Measurements from ENCODE around the gene PCDHGB4.
A peak's percentile ranks its signal among the peaks of the same experiment; 100 is the strongest.
"Not testable (repeated sequence)": the region's sequence is repeated elsewhere in the genome, so short reads cannot be mapped to it uniquely, and the experiment has no call there.

PCDHGB4 gene

GRCh38 chr5:141413540-141414069 is 26.1 kb downstream of the PCDHGB4 start:
- Histone ChIP-seq H3K79me2 (ENCODE audit: low read length) (no peaks in the 10 kb centered on the region), H3K4me1 (ENCODE audit: low read length) (no peaks in the 10 kb centered on the region), H3K9me2 (replicated peaks; ENCODE audit: insufficient read depth, low read length) (no peaks in the 10 kb centered on the region), H2AFZ (ENCODE audit: low read length) (peak overlapping the region; percentile 8; the same call in 1 of the 2 replicates), H3K4me2 (ENCODE audit: low read depth, low read length) (peak overlapping the region; percentile 57), H3F3A (ENCODE audit: insufficient read depth, low read length) (no peaks in the 10 kb centered on the region), H3K4me3 (ENCODE audit: low read length) (peak overlapping the region; percentile 55), H3K9ac (ENCODE audit: low read length) (no peak overlapping the region), H3K9me3 (replicated peaks; ENCODE audit: insufficient read depth, low read length) (no peaks in the 10 kb centered on the region), H3K36me3 (replicated peaks; ENCODE audit: insufficient read depth, low read length) (no peaks in the 10 kb centered on the region), H3K27ac (ENCODE audit: low read length) (no peak overlapping the region), H3K27me3 (replicated peaks; ENCODE audit: insufficient read depth, low read length) (peaks cover 19% of the 10 kb centered on the region), H4K20me1 (ENCODE audit: insufficient read depth, low read length) (no peaks in the 10 kb centered on the region)
- TF ChIP-seq CTCF (IDR thresholded peaks at IDR 0.05; ENCODE audit: low read length): no peak
- TF ChIP-seq EZH2phosphoT487 (IDR thresholded peaks at IDR 0.05; ENCODE audit: low read length): no peak
- no peak for TF ChIP-seq EZH2 (optimal IDR thresholded peaks at IDR 0.05; ENCODE audit: low read depth, low read length)
- DNase-seq: no peak

- H3K4me1 ChIP-seq (ENCODE audit: low read length); H3K27ac ChIP-seq (ENCODE audit: low read length); H3K4me2 ChIP-seq (ENCODE audit: low read depth, low read length); H4K20me1 ChIP-seq (ENCODE audit: insufficient read depth, low read length); H2AFZ ChIP-seq (ENCODE audit: low read length); H3K9me3 ChIP-seq (replicated peaks; ENCODE audit: insufficient read depth, low read length); H3K79me2 ChIP-seq (ENCODE audit: low read length); DNase-seq; H3F3A ChIP-seq (ENCODE audit: insufficient read depth, low read length); H3K36me3 ChIP-seq (replicated peaks; ENCODE audit: insufficient read depth, low read length); H3K9ac ChIP-seq (ENCODE audit: low read length); H3K4me3 ChIP-seq (ENCODE audit: low read length); H3K9me2 ChIP-seq (replicated peaks; ENCODE audit: insufficient read depth, low read length): not testable (repeated sequence)
- H3K27me3 ChIP-seq (replicated peaks; ENCODE audit: insufficient read depth, low read length): peaks cover 25% of the 10 kb centered on the region
Observed at GRCh38 chr5:141414548-141415274, 27.2 kb downstream of the PCDHGB4 start.

GRCh38 chr5:141415275-141415618 is 27.7 kb downstream of the PCDHGB4 start:
- H3K9me2 ChIP-seq (replicated peaks; ENCODE audit: insufficient read depth, low read length); H3K9me3 ChIP-seq (replicated peaks; ENCODE audit: insufficient read depth, low read length); H2AFZ ChIP-seq (ENCODE audit: low read length); H4K20me1 ChIP-seq (ENCODE audit: insufficient read depth, low read length); H3K79me2 ChIP-seq (ENCODE audit: low read length); H3K9ac ChIP-seq (ENCODE audit: low read length); H3K27ac ChIP-seq (ENCODE audit: low read length); H3K4me3 ChIP-seq (ENCODE audit: low read length); DNase-seq; H3F3A ChIP-seq (ENCODE audit: insufficient read depth, low read length); H3K36me3 ChIP-seq (replicated peaks; ENCODE audit: insufficient read depth, low read length); H3K4me1 ChIP-seq (ENCODE audit: low read length); H3K4me2 ChIP-seq (ENCODE audit: low read depth, low read length): not testable (repeated sequence)
- peaks cover 25% of the 10 kb centered on the region for H3K27me3 ChIP-seq (replicated peaks; ENCODE audit: insufficient read depth, low read length)

GRCh38 chr5:141417494-141418172 is 30.1 kb downstream of the PCDHGB4 start, which contains the start of gene PCDHGB7:
Gene PCDHGB7, plus strand, starts transcription at chr5:141417677. Its CDS starts 183 bp downstream, at chr5:141417860.
- not testable (repeated sequence) for H3K27ac ChIP-seq (ENCODE audit: low read length)

More at GRCh38 chr5:141417494-141418172, 30.1 kb downstream of the PCDHGB4 start, which contains the start of gene PCDHGB7:
- H3K36me3 ChIP-seq (replicated peaks; ENCODE audit: insufficient read depth, low read length); H3K4me1 ChIP-seq (ENCODE audit: low read length); H3F3A ChIP-seq (ENCODE audit: insufficient read depth, low read length); H3K79me2 ChIP-seq (ENCODE audit: low read length); H3K9me3 ChIP-seq (replicated peaks; ENCODE audit: insufficient read depth, low read length); H3K9ac ChIP-seq (ENCODE audit: low read length); H4K20me1 ChIP-seq (ENCODE audit: insufficient read depth, low read length); H3K9me2 ChIP-seq (replicated peaks; ENCODE audit: insufficient read depth, low read length): not testable (repeated sequence)
- DNase-seq: peak; percentile 78
- peak within 1 kb of the TSS; percentile 76 for H2AFZ ChIP-seq (ENCODE audit: low read length)
- peaks cover 37% of the 10 kb centered on the region for H3K27me3 ChIP-seq (replicated peaks; ENCODE audit: insufficient read depth, low read length)
- TF ChIP-seq CTCF (IDR thresholded peaks at IDR 0.05; ENCODE audit: low read length): peak; percentile 69
- peak within 1 kb of the TSS; percentile 67 for H3K4me3 ChIP-seq (ENCODE audit: low read length)
- peak within 1 kb of the TSS; percentile 58 for H3K4me2 ChIP-seq (ENCODE audit: low read depth, low read length)
